Stimulated activated naive CD4-positive, alpha-beta T cell (primary cell): ENCODE measurements around the gene TSPAN12.

Source experiments
- DNase-seq, 6 experiments: peaks; one replicate each; lab custom pipeline; 2025; lab: John Stamatoyannopoulos, UW

The TSPAN12 gene

GRCh38 chr7:120842121-120842621 is 15.8 kb downstream of the TSPAN12 start:
- DNase-seq = no peak

- no peak for DNase-seq
Observed at GRCh38 chr7:120841608-120842007, 16.3 kb downstream of the TSPAN12 start.

GRCh38 chr7:120838281-120838682 is 19.7 kb downstream of the TSPAN12 start:
- DNase-seq = no peak

GRCh38 chr7:120837599-120837998 is 20.3 kb downstream of the TSPAN12 start:
- no peak for DNase-seq

DNA sequence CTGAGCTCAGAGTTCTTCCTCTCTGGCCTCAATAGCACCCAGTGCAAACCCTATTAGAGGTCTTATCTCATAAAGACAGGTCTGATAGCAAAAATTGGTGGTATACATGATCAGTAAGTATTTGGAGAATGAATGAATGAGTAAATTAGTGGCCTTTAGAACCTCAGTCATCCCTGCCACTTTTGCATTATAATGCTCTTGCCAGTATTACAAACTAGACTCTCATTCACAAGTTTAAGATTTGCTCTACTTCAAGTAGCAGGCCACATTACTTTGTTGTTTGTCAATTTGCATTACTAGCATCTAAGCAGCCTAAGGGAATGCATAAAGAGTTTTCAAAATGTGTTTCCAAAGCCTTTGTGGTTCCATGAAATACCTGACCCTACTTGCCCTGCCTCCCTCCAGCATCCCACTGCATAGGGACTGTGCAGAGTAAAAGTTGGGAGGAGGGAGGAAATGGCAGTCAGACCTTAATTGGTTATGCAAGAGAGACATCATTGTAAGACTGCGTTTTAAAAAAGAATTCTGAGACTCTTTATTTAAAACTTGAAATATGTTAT is 21.3 kb downstream of the TSPAN12 start:
- no peak for DNase-seq

- no peak for DNase-seq
Observed at GRCh38 chr7:120834726-120835125, 23.2 kb downstream of the TSPAN12 start.

DNA sequence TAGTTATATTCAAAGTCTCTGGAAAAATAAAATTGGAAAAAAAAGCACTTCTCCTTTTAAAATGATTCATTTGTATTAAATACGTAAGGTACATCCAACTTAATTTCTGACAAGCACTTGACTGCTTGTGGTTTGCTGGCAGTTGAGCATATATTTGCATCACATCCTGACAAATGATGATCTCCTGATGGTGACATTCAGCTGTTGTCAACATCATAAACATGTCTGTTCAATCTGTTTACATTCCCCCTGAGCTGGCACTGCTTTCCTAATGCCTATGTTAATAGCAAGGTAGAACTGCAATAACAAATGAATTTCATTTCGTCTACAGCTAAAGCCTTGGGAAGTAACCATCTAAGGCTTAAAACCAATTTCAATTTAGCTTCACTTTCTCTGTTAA is 24.4 kb downstream of the TSPAN12 start:
- no peak for DNase-seq

DNA sequence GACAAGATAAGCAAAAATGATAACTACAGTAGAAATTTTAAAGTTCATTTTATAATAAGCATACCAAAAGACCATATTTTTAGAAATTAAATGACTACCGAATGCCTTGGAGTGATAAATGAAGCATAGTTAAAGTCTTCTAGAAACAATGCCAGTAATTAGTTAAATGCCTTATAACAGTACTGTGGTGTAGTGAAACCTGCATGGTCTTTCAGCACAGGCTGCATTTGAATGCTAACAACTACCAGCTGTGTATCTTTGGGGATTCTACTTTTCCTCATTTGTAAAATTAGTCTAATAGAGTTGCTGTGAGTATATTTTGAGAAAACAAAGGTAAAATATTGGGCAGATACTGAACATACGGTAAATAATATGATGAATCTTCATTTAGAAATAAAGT is 25.1 kb downstream of the TSPAN12 start:
- no peak for DNase-seq

DNA sequence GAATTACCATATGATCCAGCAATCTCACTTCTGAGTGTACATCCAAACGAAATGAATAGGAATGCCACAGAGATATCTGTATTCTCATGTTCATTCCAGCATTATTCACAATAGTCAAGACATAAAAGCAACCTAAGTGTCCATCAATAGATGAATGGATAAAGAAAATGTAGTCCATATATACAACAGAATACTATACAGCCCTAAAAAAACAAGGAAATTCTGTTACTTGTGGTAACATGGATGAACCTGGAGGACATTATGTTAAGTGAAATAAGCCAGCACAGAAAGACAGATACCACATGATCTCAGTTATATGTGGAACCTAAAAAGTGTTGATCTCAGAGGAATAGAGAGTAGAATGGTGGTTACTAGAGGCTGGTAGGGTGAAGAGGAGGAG is 26.7 kb downstream of the TSPAN12 start:
- no peak for DNase-seq

- DNase-seq = no peak
Observed at GRCh38 chr7:120829487-120829886, 28.5 kb downstream of the TSPAN12 start.

DNA sequence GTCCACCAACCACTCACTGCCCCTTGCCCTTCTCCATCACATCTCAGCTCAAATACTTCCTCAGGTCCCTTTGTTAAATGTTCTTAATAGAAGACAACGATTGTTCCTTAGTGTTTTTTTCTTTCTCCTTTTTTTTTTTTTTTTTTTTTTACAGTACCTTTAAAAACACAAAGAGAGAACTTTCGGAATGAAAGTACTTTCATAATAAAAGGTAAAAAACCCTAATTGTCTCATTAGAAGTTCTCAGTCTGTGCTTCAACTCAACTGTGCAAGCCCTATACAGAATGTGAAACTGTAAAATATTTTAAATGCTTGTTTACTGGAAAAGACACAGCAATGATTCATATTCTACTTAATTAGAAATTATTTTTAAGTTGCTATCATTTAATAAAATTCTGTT is 29.4 kb downstream of the TSPAN12 start:
- DNase-seq = no peak

DNA sequence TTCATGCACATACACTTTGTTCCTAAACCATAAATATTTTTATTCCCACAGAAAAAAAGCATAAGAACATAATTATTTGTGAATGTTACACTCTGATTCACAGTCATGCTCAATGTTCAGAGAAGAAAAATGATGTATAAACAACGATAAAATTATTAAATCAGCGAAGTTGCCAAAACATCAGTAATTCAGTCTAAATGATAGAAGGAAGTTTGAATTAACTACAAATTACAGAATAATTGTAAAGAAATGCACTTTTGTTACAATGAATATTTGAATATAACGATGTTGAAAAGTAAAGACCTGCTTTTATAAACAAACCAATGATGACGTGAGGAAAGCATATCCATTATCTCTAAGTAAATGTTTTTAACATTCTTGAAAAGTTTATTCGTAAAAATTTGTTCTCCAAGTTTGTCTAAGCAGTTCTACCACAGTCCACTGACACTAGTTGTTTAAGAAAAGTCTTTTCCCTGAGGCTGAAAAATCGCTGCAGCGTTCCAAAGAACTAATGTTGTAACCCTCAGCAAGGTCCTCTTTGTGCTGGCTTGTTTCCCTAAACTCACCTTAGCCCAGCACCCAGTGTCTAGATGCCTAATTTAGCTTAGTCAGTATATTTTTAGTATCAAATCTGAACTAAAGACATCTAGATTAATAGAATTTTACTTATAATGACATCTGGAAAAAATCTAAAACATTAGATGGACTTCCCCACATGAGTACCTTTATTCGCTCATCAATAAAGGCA is 30.4 kb downstream of the TSPAN12 start:
- DNase-seq = no peak

DNA sequence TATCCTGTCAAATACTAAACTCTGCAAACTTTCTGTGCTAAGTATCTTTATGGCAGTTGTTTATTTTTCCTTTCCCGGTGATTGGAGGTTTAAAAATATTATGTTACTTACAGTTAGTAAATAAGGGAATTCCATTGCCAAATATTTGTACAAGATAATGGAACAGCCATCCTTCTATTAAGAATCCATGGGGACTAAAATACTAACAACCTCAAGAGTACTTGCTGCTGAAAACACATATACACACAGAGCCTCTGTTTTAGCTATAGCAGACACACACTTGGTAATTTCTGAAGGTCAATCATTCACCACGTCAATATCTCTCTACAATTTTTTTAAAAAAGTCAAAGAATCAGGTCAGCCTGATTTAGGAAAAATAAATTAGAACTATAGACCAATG is 32.4 kb downstream of the TSPAN12 start:
- DNase-seq = no peak

DNA sequence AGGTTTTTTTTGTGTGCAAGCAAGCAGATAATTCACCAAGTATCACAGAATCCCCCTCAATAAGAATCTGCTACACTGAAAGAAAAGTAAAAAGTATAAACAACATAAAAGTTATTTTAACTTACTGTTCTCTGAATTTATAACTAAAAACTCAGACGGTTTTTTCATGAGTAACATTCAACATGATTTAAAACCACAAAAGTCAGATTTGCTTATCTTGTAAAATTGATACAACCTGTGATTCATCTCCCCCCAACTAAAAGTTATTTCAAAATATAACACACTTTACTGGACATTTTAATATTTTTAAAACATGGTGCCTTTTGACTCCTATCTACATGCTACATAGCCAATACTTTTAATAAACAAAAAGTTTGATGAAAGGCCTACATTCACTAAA is 32.8 kb downstream of the TSPAN12 start:
- no peak for DNase-seq

- DNase-seq = no peak
Observed at GRCh38 chr7:120819861-120820260, 38.1 kb downstream of the TSPAN12 start.

DNA sequence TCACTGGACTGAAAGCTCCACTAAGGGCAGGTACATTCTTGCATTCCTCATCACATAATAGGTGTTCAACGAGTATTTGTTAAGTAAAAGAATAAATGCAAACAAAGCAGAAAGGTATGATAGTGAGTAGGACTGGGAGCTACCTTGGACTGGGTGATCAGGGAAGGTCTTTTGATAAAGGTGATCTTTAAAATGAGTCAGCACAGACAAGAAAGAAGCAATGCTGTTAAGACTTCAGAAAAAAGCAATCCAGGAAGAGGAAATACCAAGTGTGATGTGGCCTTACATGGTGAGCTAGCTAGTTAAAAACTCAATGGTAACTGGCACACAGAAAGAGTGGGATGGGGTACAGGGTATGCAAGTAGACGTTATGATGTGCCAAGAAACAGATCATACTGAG is 40.1 kb downstream of the TSPAN12 start:
- DNase-seq = no peak

GRCh38 chr7:120814253-120814939 is 43.5 kb downstream of the TSPAN12 start:
- no peak for DNase-seq

DNA sequence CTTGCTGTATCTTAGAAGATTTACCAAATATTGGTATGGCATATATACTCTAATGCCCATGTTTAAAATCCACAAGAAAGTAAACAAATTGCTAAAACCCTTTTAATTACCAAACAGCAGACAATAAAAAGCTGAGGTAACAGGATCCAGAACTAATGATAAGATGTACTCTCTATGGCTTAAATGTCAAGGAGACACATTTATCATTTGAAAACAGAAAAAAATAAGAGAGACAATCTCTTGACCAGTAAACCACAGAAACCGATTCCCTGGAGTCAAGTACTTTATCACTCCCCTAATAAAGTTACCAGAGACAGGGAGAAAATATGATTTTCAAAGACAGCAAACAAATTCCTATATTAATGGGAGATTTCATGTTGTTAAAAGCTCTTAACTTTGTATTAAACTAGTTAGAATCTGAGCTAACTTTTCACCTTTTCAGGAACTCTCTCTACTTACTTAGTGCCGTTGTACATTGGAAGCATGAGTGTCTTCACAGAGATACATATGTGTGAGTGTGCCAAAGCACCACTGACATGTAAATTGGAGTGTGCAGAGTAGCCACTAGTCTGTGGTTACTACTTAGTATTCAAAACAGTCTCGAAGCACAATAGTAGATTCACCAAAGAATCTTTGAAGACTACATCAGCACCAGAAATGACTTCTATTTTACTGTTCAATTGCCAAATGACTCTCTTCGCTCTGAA is 44.2 kb downstream of the TSPAN12 start:
- no peak for DNase-seq

DNA sequence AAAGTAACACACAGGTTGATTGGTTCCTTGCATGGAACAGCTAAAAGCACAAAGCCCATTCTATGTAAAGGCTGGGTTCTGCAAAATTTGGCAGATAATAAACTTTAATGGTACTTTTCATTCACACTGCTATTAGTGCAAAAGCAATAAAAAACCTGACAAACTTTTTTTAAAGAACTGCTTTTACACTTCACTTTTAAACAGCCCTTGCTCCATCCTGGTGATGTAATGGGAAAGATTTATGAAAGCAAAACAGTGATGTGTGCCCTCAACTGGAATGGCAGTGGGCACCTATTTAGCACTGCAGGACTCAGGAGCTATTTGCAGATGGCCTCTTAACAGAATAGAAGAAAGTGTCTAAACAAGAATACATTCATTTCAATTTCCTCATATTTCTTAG is 44.9 kb downstream of the TSPAN12 start:
- no peak for DNase-seq

DNA sequence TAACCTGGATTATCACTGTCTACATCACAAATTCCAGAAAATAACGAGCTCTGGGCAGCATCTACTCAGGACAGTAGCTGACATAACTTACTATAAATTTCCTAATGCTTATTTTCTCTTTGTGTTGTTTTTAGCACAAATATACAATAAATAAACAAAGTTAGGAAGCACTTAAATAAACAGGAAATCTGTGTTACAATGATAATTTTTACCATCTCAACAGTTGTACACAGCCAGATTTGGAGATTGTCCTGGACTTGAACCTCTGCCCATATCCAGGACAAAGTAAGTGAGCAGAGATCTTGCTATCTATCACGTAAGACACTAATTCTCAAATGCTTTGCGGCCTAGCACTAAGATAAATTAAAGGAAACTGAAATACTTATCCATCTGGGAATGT is 48.7 kb downstream of the TSPAN12 start:
- DNase-seq = no peak

DNA sequence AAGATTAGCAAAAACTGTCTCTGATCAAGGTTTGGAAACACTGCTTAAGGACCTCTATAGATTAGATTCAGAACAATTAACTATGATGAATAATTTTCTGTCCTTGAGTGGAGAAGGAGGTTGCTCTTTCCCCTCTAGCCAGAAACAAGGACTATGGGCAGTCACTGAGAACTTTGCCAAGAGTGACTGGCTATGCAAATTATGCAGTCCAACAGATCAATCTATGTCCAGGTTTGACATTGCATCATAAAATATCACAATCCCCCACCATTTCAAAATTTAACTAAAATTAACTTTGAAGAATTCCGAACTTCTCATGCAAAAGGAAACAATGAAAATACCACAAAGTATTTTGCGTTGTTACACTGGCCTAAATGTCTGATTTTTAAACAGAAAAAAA is 50.6 kb downstream of the TSPAN12 start:
- DNase-seq = no peak

- no peak for DNase-seq
Observed at GRCh38 chr7:120806669-120807068, 51.3 kb downstream of the TSPAN12 start.
